OCI-LY7 (cell line): Measurements from ENCODE around the gene WNT16. TPM values are rescaled to one million over a fixed set of nuclear protein-coding genes. Genes with fewer than 3 reads are reported as not detected.

Source experiments
- BruUV-seq: library from RNA; stranded (reverse); fragments of 400-500 nt; replicated peaks from 2 replicates; lab custom pipeline; 2021; lab: Mats Ljungman, UMichigan
- CTCF ChIA-PET: fragments of 300-600 bp; sonication (Branson Sonifier 250); formaldehyde crosslinking; loops from one replicate; lab custom pipeline; 2022; ENCODE audit warnings: antibody characterized with exemption; ENCODE audit not compliant: unreplicated experiment; lab: Charles Lee
- POLR2A ChIA-PET: fragments of 300-600 bp; sonication (Branson Sonifier 250); formaldehyde crosslinking; loops from one replicate; lab custom pipeline; 2022; ENCODE audit warnings: antibody characterized with exemption; lab: Charles Lee
- DNase-seq: peaks from one replicate; pipeline ENCODE4 v3.0.0-alpha.2; 2015; ENCODE audit warnings: low spot score
- H2AFZ ChIP-seq: fragments of 200-600 bp; sonication (generic), shearing (Covaris generic); 2 replicates; pipeline ENCODE4 v1.6.1; 2014; ENCODE audit warnings: mild to moderate bottlenecking, antibody characterized with exemption, low read length, moderate library complexity
- H3K27ac ChIP-seq: fragments of 200-600 bp; sonication (generic); 2 replicates; pipeline ENCODE4 v1.5.1; 2014; ENCODE audit warnings: mixed run types, low read depth, mild to moderate bottlenecking, moderate library complexity, low read length, inconsistent platforms; ENCODE audit not compliant: poor library complexity, severe bottlenecking
- H3K36me3 ChIP-seq: fragments of 200-600 bp; sonication (generic); 2 replicates; pipeline ENCODE4 v1.6.1; 2014; ENCODE audit warnings: mild to moderate bottlenecking, antibody characterized with exemption, low read length, moderate library complexity, mixed read lengths; ENCODE audit not compliant: insufficient read depth
- H3K4me1 ChIP-seq: fragments of 200-600 bp; sonication (generic); 2 replicates; pipeline ENCODE4 v1.5.1; 2014; ENCODE audit warnings: mild to moderate bottlenecking, low read length; ENCODE audit not compliant: insufficient read depth, poor library complexity, severe bottlenecking
- H3K4me2 ChIP-seq: fragments of 200-600 bp; sonication (generic); 2 replicates; pipeline ENCODE4 v1.6.1; 2014; ENCODE audit warnings: mild to moderate bottlenecking, low read length
- H3K4me3 ChIP-seq: fragments of 200-600 bp; sonication (generic); 2 replicates; pipeline ENCODE4 v1.5.1; 2014; ENCODE audit warnings: mild to moderate bottlenecking, low read depth, low read length; ENCODE audit not compliant: poor library complexity, severe bottlenecking
- H3K79me2 ChIP-seq: fragments of 200-600 bp; sonication (generic); 2 replicates; pipeline ENCODE4 v1.6.1; 2016; ENCODE audit warnings: low read depth, mild to moderate bottlenecking, low read length, moderate library complexity, mixed read lengths; ENCODE audit not compliant: insufficient read depth
- H3K9me2 ChIP-seq: fragments of 200-600 bp; sonication (generic); 2 replicates; pipeline ENCODE4 v1.6.1; 2016; ENCODE audit warnings: mild to moderate bottlenecking, low read length, mixed read lengths; ENCODE audit not compliant: insufficient read depth
- H3K9me3 ChIP-seq: fragments of 200-600 bp; sonication (generic); 2 replicates; pipeline ENCODE4 v1.6.1; 2014; ENCODE audit warnings: mild to moderate bottlenecking, mixed run types, low read length, mixed read lengths
- H4K20me1 ChIP-seq: fragments of 200-600 bp; sonication (generic); 2 replicates; pipeline ENCODE4 v1.6.1; 2014; ENCODE audit warnings: mild to moderate bottlenecking, antibody characterized with exemption, low read length, moderate library complexity, mixed read lengths; ENCODE audit not compliant: insufficient read depth
- EZH2phosphoT487 ChIP-seq: fragments of 200-600 bp; sonication (generic); IDR thresholded peaks from 2 replicates; pipeline ENCODE4 v1.6.1; 2018; ENCODE audit warnings: low read depth, borderline replicate concordance, mild to moderate bottlenecking, mixed run types, antibody characterized with exemption, low read length, moderate library complexity, mixed read lengths
- intact Hi-C: fragments of 100-400 bp; cut with micrococcal nuclease; formaldehyde crosslinking; loops from one replicate; pipeline ENCODE4 v1.10.0; 2022; ENCODE audit not compliant: unreplicated experiment
- total RNA-seq, 2 experiments: library from RNA; depleted of rRNA in 1 of 2; stranded (reverse); fragments of >200 nt in 1 of 2; shearing (Covaris generic) in 1 of 2; gene quantifications; 2 replicates each; pipeline ENCODE4 v1.2.3, GENCODE V29; 2014 to 2022
- TF ChIP-seq, protein P1 (sequence below): fragments of 200-600 bp; sonication (generic); conservative IDR thresholded peaks from 2 replicates; pipeline ENCODE4 v1.5.1; 2014; ENCODE audit warnings: mild to moderate bottlenecking, antibody characterized with exemption, low read length, moderate library complexity, mixed read lengths

The WNT16 gene
- total RNA-seq, 2 experiments from 2014 or later: not detected

DNA sequence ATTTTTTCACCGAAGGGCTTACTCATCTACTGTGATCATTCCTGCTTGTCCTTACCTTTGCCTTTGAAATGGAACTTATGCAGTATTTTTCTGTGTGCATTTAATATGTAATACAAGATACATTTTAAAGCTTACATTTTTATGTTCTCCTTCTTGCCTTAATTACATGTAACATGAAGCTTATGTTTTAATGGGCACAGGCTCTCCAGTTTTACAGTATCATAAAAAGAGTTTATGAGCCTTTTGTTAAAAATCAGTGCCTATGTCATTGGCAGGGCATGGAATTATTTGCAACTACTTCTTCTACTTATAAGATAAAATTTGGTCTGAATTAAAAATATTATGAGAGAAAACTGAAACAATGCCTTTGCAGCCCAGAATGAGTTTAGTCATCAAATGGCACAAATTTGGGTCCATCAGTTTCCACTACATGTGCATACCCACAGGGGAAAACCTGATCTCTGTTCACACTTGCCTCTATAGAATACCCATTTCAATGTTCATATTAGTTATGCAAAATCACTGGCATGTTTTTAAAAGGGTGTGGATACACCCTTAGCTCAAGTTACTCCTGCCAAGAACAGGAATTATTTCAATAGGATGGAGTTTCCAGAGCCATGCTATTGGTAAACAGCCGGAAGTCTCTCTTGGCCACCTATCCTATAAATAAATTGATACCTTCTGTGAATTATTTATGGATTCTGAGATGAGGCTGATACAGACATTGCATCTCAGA lies 27.9 kb upstream of the WNT16 start:
- H3K27ac ChIP-seq: no peak overlapping the region
- no peak overlapping the region for H3K4me2 ChIP-seq
- H2AFZ ChIP-seq: no peak overlapping the region
- no peaks in the 10 kb centered on the region for H3K9me3 ChIP-seq
- H3K4me3 ChIP-seq: no peak overlapping the region
- ChIA-PET POLR2A (interaction anchor here (0.6 kb wide), 1 partner anchor 24 kb away, joined by 3 read pairs; no protein-coding TSS in a partner anchor), CTCF (no interaction called here)
- peaks cover 8% of the 10 kb centered on the region for H3K4me1 ChIP-seq
- H4K20me1 ChIP-seq: no peaks in the 10 kb centered on the region
- DNase-seq: no peak
- BruUV-seq: no TSS peak
- no peaks in the 10 kb centered on the region for H3K79me2 ChIP-seq
- H3K36me3 ChIP-seq: no peaks in the 10 kb centered on the region
- intact Hi-C loops: no loop called here
- no peak for TF ChIP-seq EZH2phosphoT487
- TF ChIP-seq, protein P1, sequence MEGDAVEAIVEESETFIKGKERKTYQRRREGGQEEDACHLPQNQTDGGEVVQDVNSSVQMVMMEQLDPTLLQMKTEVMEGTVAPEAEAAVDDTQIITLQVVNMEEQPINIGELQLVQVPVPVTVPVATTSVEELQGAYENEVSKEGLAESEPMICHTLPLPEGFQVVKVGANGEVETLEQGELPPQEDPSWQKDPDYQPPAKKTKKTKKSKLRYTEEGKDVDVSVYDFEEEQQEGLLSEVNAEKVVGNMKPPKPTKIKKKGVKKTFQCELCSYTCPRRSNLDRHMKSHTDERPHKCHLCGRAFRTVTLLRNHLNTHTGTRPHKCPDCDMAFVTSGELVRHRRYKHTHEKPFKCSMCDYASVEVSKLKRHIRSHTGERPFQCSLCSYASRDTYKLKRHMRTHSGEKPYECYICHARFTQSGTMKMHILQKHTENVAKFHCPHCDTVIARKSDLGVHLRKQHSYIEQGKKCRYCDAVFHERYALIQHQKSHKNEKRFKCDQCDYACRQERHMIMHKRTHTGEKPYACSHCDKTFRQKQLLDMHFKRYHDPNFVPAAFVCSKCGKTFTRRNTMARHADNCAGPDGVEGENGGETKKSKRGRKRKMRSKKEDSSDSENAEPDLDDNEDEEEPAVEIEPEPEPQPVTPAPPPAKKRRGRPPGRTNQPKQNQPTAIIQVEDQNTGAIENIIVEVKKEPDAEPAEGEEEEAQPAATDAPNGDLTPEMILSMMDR: no peak
- H3K9me2 ChIP-seq: no peaks in the 10 kb centered on the region

DNA sequence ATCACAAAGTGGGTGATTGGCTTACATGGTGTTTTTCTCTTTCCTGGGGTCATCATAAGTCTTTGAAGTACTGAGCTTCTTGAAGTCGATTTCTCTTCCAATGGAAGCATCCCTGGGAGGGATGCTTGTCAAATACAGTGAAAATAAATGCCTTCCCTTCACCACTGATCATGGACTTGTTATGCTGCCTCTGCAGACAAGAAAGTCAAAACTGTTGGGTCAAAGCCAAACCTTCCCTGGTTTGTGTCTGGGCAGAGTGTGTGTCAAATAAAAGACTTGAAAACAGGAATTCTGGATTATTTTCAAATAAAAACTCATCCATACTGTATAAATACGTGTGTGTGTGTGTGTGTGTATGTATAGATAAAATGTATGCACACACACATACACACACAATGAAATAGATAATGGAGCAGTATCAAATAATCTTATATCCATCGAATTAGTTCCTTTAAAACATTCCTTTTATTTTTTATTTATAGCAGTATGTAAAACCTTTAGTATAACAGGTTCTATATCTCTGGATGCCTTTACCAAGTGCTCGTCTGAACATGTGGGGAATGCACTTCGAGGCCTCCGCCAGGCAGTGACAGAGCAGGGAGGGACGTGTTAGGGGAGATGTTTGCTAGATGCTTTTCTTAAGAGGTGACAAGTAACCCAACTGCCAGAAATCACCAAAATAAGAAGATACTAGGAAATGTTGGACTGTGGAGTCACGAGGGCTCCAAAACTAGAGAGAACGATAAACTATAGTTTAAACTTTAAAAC lies 27.2 kb upstream of the WNT16 start:
- no peaks in the 10 kb centered on the region for H3K9me2 ChIP-seq
- TF ChIP-seq, protein P1: no peak
- no peak for TF ChIP-seq EZH2phosphoT487
- H3K4me1 ChIP-seq: peaks cover 8% of the 10 kb centered on the region
- no peaks in the 10 kb centered on the region for H4K20me1 ChIP-seq
- ChIA-PET POLR2A (interaction anchor here (0.6 kb wide), 1 partner anchor 136 kb away, joined by 3 read pairs; no protein-coding TSS in a partner anchor), CTCF (no interaction called here)
- H3K4me2 ChIP-seq: peak overlapping the region; percentile 5; the same call in 1 of the 2 replicates
- intact Hi-C loops: no loop called here
- H2AFZ ChIP-seq: peak overlapping the region; percentile 25; the same call in 1 of the 2 replicates
- H3K36me3 ChIP-seq: no peaks in the 10 kb centered on the region
- no peak overlapping the region for H3K27ac ChIP-seq
- H3K4me3 ChIP-seq: no peak overlapping the region
- no TSS peak for BruUV-seq
- H3K79me2 ChIP-seq: no peaks in the 10 kb centered on the region
- DNase-seq: no peak
- no peaks in the 10 kb centered on the region for H3K9me3 ChIP-seq
